Smooth muscle cell (in vitro differentiated cells): Measurements from ENCODE around the gene GOLGA7B. TPM values are rescaled to one million over a fixed set of nuclear protein-coding genes. Genes with fewer than 3 reads are reported as not detected.

Experiments used
- DNase-seq: peaks from one replicate; lab custom pipeline; 2025; ENCODE audit not compliant: unreplicated experiment; lab: John Stamatoyannopoulos, UW
- H2AFZ ChIP-seq: fragments of 200-600 bp; sonication (generic); 2 replicates; pipeline ENCODE4 v1.6.0; 2016; ENCODE audit warnings: antibody characterized with exemption, low read depth, mild to moderate bottlenecking
- H3F3A ChIP-seq: fragments of 200-600 bp; sonication (generic); 2 replicates; pipeline ENCODE4 v1.6.0; 2017; ENCODE audit warnings: antibody characterized with exemption, low read depth
- H3K27ac ChIP-seq: fragments of 200-600 bp; sonication (generic); 2 replicates; pipeline ENCODE4 v1.5.1; 2016; ENCODE audit warnings: low read depth, mild to moderate bottlenecking
- H3K27me3 ChIP-seq: fragments of 200-600 bp; sonication (generic); 2 replicates; pipeline ENCODE4 v1.6.1; 2016; ENCODE audit warnings: low read depth, mild to moderate bottlenecking
- H3K36me3 ChIP-seq: fragments of 200-600 bp; sonication (generic); 2 replicates; pipeline ENCODE4 v1.5.1; 2016; ENCODE audit warnings: low read depth
- H3K4me1 ChIP-seq: fragments of 200-600 bp; sonication (generic); 2 replicates; pipeline ENCODE4 v1.5.1; 2016; ENCODE audit warnings: low read depth
- H3K4me2 ChIP-seq: fragments of 200-600 bp; sonication (generic); 2 replicates; pipeline ENCODE4 v1.6.0; 2016; ENCODE audit warnings: mild to moderate bottlenecking
- H3K4me3 ChIP-seq: fragments of 200-600 bp; sonication (generic); 2 replicates; pipeline ENCODE4 v1.5.1; 2016; ENCODE audit warnings: mild to moderate bottlenecking
- H3K79me2 ChIP-seq: fragments of 200-600 bp; sonication (generic); 2 replicates; pipeline ENCODE4 v1.6.0; 2016; ENCODE audit warnings: low read depth, mild to moderate bottlenecking
- H3K9ac ChIP-seq: fragments of 200-600 bp; sonication (generic); 2 replicates; pipeline ENCODE4 v1.6.0; 2016; ENCODE audit warnings: low read depth
- H3K9me3 ChIP-seq: fragments of 200-600 bp; sonication (generic); replicated peaks from 2 replicates; pipeline ENCODE4 v1.5.1; 2016; ENCODE audit warnings: low read depth
- H4K20me1 ChIP-seq: fragments of 200-600 bp; sonication (generic); 2 replicates; pipeline ENCODE4 v1.6.0; 2016; ENCODE audit warnings: low read depth
- WGBS: methylation state at CpG from one replicate; pipeline ENCODE4 v1.1.7; 2016; ENCODE audit warnings: low lambda C conversion rate; 5-methylcytosine and 5-hydroxymethylcytosine counted together
- polyA plus RNA-seq: library from polyadenylated mRNA; unstranded; fragments of >200 nt; fragmentation: Nextera tagmentation; extraction: Ambion mirVana; gene quantifications from 2 replicates; pipeline ENCODE4 v1.2.1, GENCODE V29; 2016
- total RNA-seq: library from RNA; depleted of rRNA; stranded (reverse); fragments of >200 nt; gene quantifications from 2 replicates; pipeline ENCODE4 v1.2.3, GENCODE V29; 2014
- TF ChIP-seq, protein P1 (sequence below): fragments of 200-600 bp; sonication (generic); IDR thresholded peaks from 2 replicates; pipeline ENCODE4 v1.5.1; 2017; ENCODE audit warnings: borderline replicate concordance, mild to moderate bottlenecking, antibody characterized with exemption; ENCODE audit not compliant: insufficient read depth, poor library complexity, severe bottlenecking

GOLGA7B gene
- total and polyA plus RNA-seq, 2 experiments from 2014 or later, result not detected

DNA sequence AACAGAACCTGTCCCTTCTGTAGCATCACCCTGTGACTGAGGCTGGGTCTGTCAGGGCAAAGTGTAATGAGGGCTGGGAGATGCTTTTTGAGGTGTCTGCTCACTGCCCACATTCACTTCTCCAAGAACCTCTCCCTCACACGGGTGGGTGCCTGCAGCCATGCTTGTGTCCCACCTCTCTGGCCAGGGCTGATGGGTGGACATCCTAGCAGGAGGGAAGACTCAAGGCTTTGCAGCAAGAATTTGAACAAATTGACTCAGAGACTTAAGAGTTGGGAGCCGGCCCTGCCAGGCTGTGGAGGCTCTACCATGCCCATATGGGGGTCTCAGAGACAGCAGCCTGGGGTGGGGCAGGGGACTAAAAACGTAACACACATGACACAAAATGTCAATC lies 33.4 kb downstream of the GOLGA7B start:
- Histone ChIP-seq H3K9me3 (no peaks in the 10 kb centered on the region), H3K4me2 (no peak overlapping the region), H3F3A (peaks cover 2% of the 10 kb centered on the region), H4K20me1 (no peaks in the 10 kb centered on the region), H3K27ac (peak overlapping the region; percentile 70), H3K4me1 (no peaks in the 10 kb centered on the region), H2AFZ (no peak overlapping the region), H3K36me3 (no peaks in the 10 kb centered on the region), H3K79me2 (no peaks in the 10 kb centered on the region), H3K4me3 (no peak overlapping the region), H3K9ac (peak overlapping the region; percentile 69), H3K27me3 (no peaks in the 10 kb centered on the region)
- WGBS, result 87% methylated on average over 3 of the region's 3 CpGs
- no peak for DNase-seq
- TF ChIP-seq, protein P1, sequence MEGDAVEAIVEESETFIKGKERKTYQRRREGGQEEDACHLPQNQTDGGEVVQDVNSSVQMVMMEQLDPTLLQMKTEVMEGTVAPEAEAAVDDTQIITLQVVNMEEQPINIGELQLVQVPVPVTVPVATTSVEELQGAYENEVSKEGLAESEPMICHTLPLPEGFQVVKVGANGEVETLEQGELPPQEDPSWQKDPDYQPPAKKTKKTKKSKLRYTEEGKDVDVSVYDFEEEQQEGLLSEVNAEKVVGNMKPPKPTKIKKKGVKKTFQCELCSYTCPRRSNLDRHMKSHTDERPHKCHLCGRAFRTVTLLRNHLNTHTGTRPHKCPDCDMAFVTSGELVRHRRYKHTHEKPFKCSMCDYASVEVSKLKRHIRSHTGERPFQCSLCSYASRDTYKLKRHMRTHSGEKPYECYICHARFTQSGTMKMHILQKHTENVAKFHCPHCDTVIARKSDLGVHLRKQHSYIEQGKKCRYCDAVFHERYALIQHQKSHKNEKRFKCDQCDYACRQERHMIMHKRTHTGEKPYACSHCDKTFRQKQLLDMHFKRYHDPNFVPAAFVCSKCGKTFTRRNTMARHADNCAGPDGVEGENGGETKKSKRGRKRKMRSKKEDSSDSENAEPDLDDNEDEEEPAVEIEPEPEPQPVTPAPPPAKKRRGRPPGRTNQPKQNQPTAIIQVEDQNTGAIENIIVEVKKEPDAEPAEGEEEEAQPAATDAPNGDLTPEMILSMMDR, result no peak

DNA sequence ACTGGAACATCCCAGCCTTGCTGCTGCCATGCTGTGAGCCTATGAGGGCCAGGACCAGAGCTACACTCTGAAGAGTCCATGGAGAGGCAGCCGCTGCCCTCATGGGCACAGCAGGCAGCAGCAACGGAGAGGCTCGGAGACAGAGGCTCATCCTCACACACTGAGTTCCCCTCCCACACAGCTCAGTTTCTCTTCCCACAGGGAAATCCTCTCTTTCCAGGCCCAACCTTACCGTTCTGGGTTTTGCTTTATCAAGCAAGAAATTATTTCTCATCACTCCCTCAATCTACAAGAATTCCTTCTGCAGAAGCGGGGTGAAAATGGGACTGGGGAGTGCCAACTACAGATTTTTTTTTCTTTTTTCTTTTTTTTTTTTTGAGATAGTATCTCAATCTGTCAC lies 36.6 kb downstream of the GOLGA7B start:
- Histone ChIP-seq H3K79me2 (no peaks in the 10 kb centered on the region), H3K4me2 (no peak overlapping the region), H3K4me1 (peaks cover 15% of the 10 kb centered on the region), H3K27me3 (no peaks in the 10 kb centered on the region), H3K9ac (no peak overlapping the region), H2AFZ (no peak overlapping the region), H3K27ac (no peak overlapping the region), H3F3A (peaks cover 8% of the 10 kb centered on the region), H3K9me3 (no peaks in the 10 kb centered on the region), H3K36me3 (no peaks in the 10 kb centered on the region), H3K4me3 (no peak overlapping the region), H4K20me1 (no peaks in the 10 kb centered on the region)
- WGBS, result 60% methylated on average over 5 of the region's 5 CpGs
- DNase-seq, result no peak
- TF ChIP-seq, protein P1, result no peak

- Histone ChIP-seq H3K36me3 (no peaks in the 10 kb centered on the region), H2AFZ (no peak overlapping the region), H3K27me3 (no peaks in the 10 kb centered on the region), H3K9ac (no peak overlapping the region), H3K4me2 (no peak overlapping the region), H3K9me3 (no peaks in the 10 kb centered on the region), H3K4me3 (no peak overlapping the region), H4K20me1 (no peaks in the 10 kb centered on the region), H3K79me2 (no peaks in the 10 kb centered on the region), H3K27ac (peak overlapping the region; percentile 92), H3K4me1 (peaks cover 15% of the 10 kb centered on the region), H3F3A (peaks cover 8% of the 10 kb centered on the region)
- no peak for DNase-seq
- 33% methylated on average over 6 of the region's 6 CpGs for WGBS
- TF ChIP-seq, protein P1, result no peak
Measured at GRCh38 chr10:97887399-97887798, 37.8 kb downstream of the GOLGA7B start.

DNA sequence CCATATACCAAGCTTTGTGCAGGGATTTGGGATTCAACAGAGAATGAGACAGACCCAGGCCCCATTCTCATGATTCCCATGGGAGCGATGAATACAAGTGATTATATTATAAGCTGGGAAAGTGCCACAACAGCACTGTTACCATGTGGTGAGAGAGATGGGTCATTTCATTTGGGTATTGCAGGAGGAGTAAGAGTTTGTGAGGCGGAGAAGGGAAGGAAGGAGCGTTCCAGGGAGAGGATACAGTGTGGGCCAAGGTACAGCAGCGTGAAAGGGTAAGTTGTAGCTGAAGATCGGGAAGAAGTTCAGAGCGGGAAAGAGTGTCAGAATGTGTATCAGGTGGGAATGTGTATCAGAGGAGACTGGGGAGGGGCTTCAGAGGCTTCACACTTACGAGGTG lies 38.5 kb downstream of the GOLGA7B start:
- Histone ChIP-seq H3K36me3 (no peaks in the 10 kb centered on the region), H3K9me3 (no peaks in the 10 kb centered on the region), H3K79me2 (no peaks in the 10 kb centered on the region), H4K20me1 (no peaks in the 10 kb centered on the region), H2AFZ (no peak overlapping the region), H3K27me3 (peaks cover 1% of the 10 kb centered on the region), H3K4me3 (no peak overlapping the region), H3K9ac (peak overlapping the region; percentile 51), H3K4me1 (peaks cover 15% of the 10 kb centered on the region), H3K27ac (peak overlapping the region; percentile 92), H3K4me2 (peak overlapping the region; percentile 81), H3F3A (peaks cover 8% of the 10 kb centered on the region)
- no peak for DNase-seq
- 83% methylated on average over 7 of the region's 7 CpGs for WGBS
- TF ChIP-seq, protein P1, result no peak
